ENCODE measurements around the gene MXD1.
"Not testable (repeated sequence)": the region's sequence is repeated elsewhere in the genome, so short reads cannot be mapped to it uniquely, and the experiment has no call there.

MXD1 gene, protein sequence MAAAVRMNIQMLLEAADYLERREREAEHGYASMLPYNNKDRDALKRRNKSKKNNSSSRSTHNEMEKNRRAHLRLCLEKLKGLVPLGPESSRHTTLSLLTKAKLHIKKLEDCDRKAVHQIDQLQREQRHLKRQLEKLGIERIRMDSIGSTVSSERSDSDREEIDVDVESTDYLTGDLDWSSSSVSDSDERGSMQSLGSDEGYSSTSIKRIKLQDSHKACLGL

GRCh38 chr2:69914950-69915945, at the start of gene MXD1:
MXD1 (plus strand) TSS chr2:69915109; CDS start chr2:69915331, 222 bp downstream.
- H3K36me3 ChIP-seq (ENCODE audit: insufficient read depth, low read length) = peaks cover 2% of the 10 kb centered on the region; the same call in 1 of the 2 replicates
- no peaks in the 10 kb centered on the region for H3K9me3 ChIP-seq (ENCODE audit: control insufficient read depth, insufficient read depth, low read length)
- H3K9ac ChIP-seq (ENCODE audit: low read depth, low read length) = peak within 1 kb of the TSS; percentile 96
- no peaks in the 10 kb centered on the region for H3K4me1 ChIP-seq (ENCODE audit: insufficient read depth, low read length)

GRCh38 chr2:69888451-69888850, 26.5 kb upstream of the MXD1 start:
- Histone ChIP-seq H3K9ac (ENCODE audit: low read depth, low read length) (no peak overlapping the region), H3K4me1 (ENCODE audit: insufficient read depth, low read length) (no peaks in the 10 kb centered on the region), H3K36me3 (ENCODE audit: insufficient read depth, low read length) (no peaks in the 10 kb centered on the region), H3K9me3 (ENCODE audit: control insufficient read depth, insufficient read depth, low read length) (no peaks in the 10 kb centered on the region)

- Histone ChIP-seq H3K36me3 (ENCODE audit: insufficient read depth, low read length) (no peaks in the 10 kb centered on the region), H3K9ac (ENCODE audit: low read depth, low read length) (no peak overlapping the region), H3K9me3 (ENCODE audit: control insufficient read depth, insufficient read depth, low read length) (no peaks in the 10 kb centered on the region), H3K4me1 (ENCODE audit: insufficient read depth, low read length) (no peaks in the 10 kb centered on the region)
Measured at GRCh38 chr2:69889302-69889701, 25.6 kb upstream of the MXD1 start.

- no peaks in the 10 kb centered on the region; the same call in 1 of the 2 replicates for H3K4me1 ChIP-seq (ENCODE audit: insufficient read depth, low read length)
- no peak overlapping the region for H3K9ac ChIP-seq (ENCODE audit: low read depth, low read length)
- no peaks in the 10 kb centered on the region for H3K9me3 ChIP-seq (ENCODE audit: control insufficient read depth, insufficient read depth, low read length)
- no peaks in the 10 kb centered on the region for H3K36me3 ChIP-seq (ENCODE audit: insufficient read depth, low read length)
Measured at GRCh38 chr2:69890881-69891280, 24.0 kb upstream of the MXD1 start.

DNA sequence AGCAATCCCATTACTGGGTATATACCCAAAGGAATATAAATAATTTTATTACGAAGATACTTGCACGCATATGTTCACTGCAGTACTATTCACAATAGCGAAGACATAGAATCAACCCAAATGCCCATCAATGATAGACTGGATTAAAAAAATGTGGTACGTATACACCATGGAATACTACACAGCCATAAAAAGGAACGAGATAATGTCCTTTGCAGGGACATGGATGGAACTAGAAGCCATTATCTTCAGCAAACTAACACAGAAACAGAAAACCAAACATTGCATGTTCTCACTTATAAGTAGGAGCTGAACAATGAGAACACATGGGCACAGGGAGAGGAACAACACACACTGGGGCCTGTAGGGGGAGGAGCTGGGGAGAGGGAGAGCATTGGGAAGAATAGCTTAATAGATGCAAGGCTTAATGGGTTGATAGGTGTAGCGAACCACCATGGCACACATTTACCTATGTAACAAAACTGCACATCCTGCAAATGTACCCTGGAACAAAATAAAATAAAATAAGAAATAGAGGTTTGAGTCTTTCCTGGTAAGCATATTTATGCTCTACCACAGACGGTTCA, 22.0 kb upstream of the MXD1 start:
- not testable (repeated sequence) for H3K36me3 ChIP-seq (ENCODE audit: insufficient read depth, low read length); H3K4me1 ChIP-seq (ENCODE audit: insufficient read depth, low read length); H3K9ac ChIP-seq (ENCODE audit: low read depth, low read length)

DNA sequence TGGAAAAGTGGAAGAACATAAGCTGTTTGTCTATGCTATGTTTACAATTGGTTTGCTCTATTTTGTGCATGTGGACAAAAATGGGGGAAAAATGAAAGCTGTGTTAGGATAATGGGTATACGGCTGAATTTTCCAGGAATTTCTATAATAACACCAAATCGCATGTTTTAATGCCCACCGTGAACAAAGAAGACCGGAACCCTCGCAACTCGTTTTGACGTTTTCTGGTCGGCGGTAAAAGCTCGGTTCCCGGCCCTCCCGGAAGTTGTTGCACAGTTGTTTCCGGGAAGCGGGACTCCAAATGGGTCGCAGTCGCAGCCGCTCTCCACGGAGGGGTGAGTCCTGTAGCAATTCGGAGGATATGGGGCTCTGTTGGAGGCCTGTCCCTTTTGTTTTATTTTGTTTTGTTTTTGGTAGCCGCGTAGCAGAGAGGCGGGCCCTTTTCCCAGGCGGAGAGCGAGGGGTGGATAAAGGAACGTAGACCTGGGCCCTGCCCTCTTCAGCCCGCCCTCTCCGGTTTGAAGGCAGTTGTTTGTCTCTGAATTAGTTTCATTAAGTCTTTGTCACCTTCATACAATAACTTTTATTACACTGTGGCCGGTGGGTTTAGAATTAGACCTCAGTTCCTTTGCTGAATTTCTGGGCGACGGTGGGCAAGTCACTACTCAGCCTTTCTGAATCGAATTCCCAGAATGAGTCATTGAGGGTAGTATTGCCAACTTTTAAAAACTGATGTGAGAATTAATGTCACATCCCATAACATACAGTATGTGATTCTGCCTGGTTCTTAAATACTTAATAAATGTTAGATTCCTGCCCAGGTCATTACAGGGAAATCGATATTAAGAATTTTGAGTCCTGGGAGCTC, 21.0 kb upstream of the MXD1 start, which contains the start of gene SNRNP27:
Gene SNRNP27, plus strand, starts transcription at position 273 of the 868 bp plus-strand sequence. Its CDS starts 29 bp downstream, at position 302.
- Histone ChIP-seq H3K4me1 (ENCODE audit: insufficient read depth, low read length) (no peaks in the 10 kb centered on the region; the same call in 1 of the 2 replicates), H3K36me3 (ENCODE audit: insufficient read depth, low read length) (peaks cover 3% of the 10 kb centered on the region; the same call in 1 of the 2 replicates), H3K9ac (ENCODE audit: low read depth, low read length) (peak within 1 kb of the TSS; percentile 97), H3K9me3 (ENCODE audit: control insufficient read depth, insufficient read depth, low read length) (no peaks in the 10 kb centered on the region)

More for the DNA sequence above, 22.0 kb upstream of the MXD1 start:
- H3K9me3 ChIP-seq (ENCODE audit: control insufficient read depth, insufficient read depth, low read length) = not testable (repeated sequence)

- H3K9ac ChIP-seq (ENCODE audit: low read depth, low read length) = peak overlapping the region; percentile 97
- not testable (repeated sequence) for H3K4me1 ChIP-seq (ENCODE audit: insufficient read depth, low read length); H3K9me3 ChIP-seq (ENCODE audit: control insufficient read depth, insufficient read depth, low read length); H3K36me3 ChIP-seq (ENCODE audit: insufficient read depth, low read length)
Measured at GRCh38 chr2:69894737-69895136, 20.2 kb upstream of the MXD1 start.

GRCh38 chr2:69902213-69902922, 12.5 kb upstream of the MXD1 start:
- H3K36me3 ChIP-seq (ENCODE audit: insufficient read depth, low read length) = peaks cover 8% of the 10 kb centered on the region; the same call in 1 of the 2 replicates

DNA sequence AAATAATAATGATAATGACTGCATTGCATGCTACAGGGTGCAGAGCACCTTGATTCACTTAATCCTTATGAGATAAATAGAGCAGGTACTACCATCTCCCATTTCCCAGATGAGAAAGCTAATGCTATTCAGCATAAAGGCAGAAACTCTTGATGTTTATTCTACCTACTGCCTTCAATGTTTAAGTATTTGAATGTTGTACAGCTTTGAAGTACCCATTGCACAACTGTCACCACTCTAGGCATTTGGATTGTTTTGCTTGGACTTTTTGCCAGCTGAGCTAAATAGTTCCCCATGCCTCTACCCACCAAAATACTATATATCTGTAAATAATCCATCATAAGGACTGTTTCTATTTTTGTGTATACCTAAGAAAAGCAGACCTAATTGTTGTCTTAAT, 7.7 kb upstream of the MXD1 start:
- Histone ChIP-seq H3K9me3 (ENCODE audit: control insufficient read depth, insufficient read depth, low read length) (no peaks in the 10 kb centered on the region), H3K4me1 (ENCODE audit: insufficient read depth, low read length) (no peaks in the 10 kb centered on the region), H3K9ac (ENCODE audit: low read depth, low read length) (no peak overlapping the region), H3K36me3 (ENCODE audit: insufficient read depth, low read length) (0 out of 2 replicates have a peak, but pooled peaks cover 8% of the 10 kb centered on the region)

More at GRCh38 chr2:69902213-69902922, 12.5 kb upstream of the MXD1 start:
- Histone ChIP-seq H3K4me1 (ENCODE audit: insufficient read depth, low read length) (no peaks in the 10 kb centered on the region), H3K9me3 (ENCODE audit: control insufficient read depth, insufficient read depth, low read length) (no peaks in the 10 kb centered on the region), H3K9ac (ENCODE audit: low read depth, low read length) (no peak overlapping the region)

DNA sequence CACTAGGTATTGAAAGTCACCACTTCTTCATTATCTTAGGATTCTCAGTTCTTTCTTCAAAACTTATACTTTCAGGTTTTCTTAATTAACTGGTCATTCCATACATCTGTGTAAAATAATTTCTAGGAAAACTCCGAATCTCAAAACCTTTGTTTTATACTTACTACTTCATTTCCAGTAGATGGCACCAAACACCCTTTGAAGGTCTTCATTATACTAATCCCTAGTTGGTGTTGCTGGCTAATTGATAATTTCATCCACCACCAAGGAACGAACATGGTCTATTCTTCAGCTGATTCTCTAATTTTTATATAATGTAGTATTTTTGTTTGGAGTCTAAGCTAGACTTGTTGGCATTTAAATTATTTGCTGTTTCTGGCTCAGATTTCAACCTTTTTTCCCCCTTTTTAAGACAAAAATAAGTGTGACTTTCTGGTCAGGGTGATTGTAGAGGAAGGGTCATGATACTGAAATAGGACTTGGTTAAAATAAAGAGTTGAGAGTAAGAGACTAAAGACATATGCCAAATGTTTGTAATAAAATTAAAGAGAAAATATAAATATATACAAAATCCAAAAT, 2.8 kb upstream of the MXD1 start:
- no peaks in the 10 kb centered on the region for H3K9me3 ChIP-seq (ENCODE audit: control insufficient read depth, insufficient read depth, low read length)
- no peaks in the 10 kb centered on the region for H3K4me1 ChIP-seq (ENCODE audit: insufficient read depth, low read length)
- H3K9ac ChIP-seq (ENCODE audit: low read depth, low read length) = no peak overlapping the region
- peaks cover 10% of the 10 kb centered on the region; the same call in 1 of the 2 replicates for H3K36me3 ChIP-seq (ENCODE audit: insufficient read depth, low read length)

- H3K4me1 ChIP-seq (ENCODE audit: insufficient read depth, low read length) = no peaks in the 10 kb centered on the region
- H3K9me3 ChIP-seq (ENCODE audit: control insufficient read depth, insufficient read depth, low read length) = no peaks in the 10 kb centered on the region
- H3K9ac ChIP-seq (ENCODE audit: low read depth, low read length) = peak overlapping the region; percentile 96
- H3K36me3 ChIP-seq (ENCODE audit: insufficient read depth, low read length) = peaks cover 2% of the 10 kb centered on the region; the same call in 1 of the 2 replicates
Measured at GRCh38 chr2:69914164-69914949, 552 bp upstream of the MXD1 start.

GRCh38 chr2:69916106-69916505, 1.2 kb downstream of the MXD1 start:
- H3K4me1 ChIP-seq (ENCODE audit: insufficient read depth, low read length) = no peaks in the 10 kb centered on the region
- peaks cover 2% of the 10 kb centered on the region; the same call in 1 of the 2 replicates for H3K36me3 ChIP-seq (ENCODE audit: insufficient read depth, low read length)
- no peaks in the 10 kb centered on the region for H3K9me3 ChIP-seq (ENCODE audit: control insufficient read depth, insufficient read depth, low read length)
- 0 out of 2 replicates have a peak overlapping the region, but pooled peaks have one; percentile 70 for H3K9ac ChIP-seq (ENCODE audit: low read depth, low read length)
